Thyroid gland (tissue), 4 donors: Measurements from ENCODE around the gene MBD2.

Experiments used
- POLR2A ChIP-seq, 2 donors: fragments of 450-650 bp; IDR thresholded peaks; one replicate each; pipeline ENCODE4 v1.6.1; 2017; ENCODE audit warnings: antibody characterized with exemption in 2 of 2, mild to moderate bottlenecking in 2 of 2, moderate library complexity in 1 of 2
- TF ChIP-seq, protein P1 (sequence below), 6 experiments: fragments of 200-600 bp in 3 of 6; fragments of 450-650 bp in 3 of 6; sonication (generic) in 3 of 6; IDR thresholded peaks; one replicate each; pipeline ENCODE4 v1.5.1; 2016 to 2019; ENCODE audit warnings: antibody characterized with exemption in 6 of 6, mild to moderate bottlenecking in 2 of 6, inconsistent platforms in 1 of 6, moderate library complexity in 1 of 6

DNA sequence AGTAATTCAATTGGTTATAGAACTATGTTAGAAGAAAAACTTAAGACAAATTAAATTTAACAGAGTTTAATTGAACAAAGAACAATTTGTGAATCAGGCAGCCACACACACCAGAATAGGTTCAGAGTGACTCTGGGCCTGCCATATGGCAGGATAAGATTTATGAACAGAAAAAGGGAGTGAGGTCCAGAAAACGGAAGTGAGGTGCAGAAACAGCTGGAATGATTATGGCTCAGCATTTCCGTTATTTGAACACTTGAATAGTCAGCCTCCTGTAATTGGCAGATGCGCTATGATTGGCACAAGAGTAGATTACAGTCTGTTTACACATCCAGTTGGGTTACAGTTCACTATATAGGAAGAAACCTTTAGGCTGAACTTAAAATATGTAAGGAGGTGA lies 99.0 kb downstream of the MBD2 start:
- TF ChIP-seq, protein P1, sequence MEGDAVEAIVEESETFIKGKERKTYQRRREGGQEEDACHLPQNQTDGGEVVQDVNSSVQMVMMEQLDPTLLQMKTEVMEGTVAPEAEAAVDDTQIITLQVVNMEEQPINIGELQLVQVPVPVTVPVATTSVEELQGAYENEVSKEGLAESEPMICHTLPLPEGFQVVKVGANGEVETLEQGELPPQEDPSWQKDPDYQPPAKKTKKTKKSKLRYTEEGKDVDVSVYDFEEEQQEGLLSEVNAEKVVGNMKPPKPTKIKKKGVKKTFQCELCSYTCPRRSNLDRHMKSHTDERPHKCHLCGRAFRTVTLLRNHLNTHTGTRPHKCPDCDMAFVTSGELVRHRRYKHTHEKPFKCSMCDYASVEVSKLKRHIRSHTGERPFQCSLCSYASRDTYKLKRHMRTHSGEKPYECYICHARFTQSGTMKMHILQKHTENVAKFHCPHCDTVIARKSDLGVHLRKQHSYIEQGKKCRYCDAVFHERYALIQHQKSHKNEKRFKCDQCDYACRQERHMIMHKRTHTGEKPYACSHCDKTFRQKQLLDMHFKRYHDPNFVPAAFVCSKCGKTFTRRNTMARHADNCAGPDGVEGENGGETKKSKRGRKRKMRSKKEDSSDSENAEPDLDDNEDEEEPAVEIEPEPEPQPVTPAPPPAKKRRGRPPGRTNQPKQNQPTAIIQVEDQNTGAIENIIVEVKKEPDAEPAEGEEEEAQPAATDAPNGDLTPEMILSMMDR (IDR thresholded peaks at IDR 0.05), result no peak
- TF ChIP-seq POLR2A (IDR thresholded peaks at IDR 0.05), result no peak
